Limb (tissue), 2 donors: Measurements from ENCODE around the gene CRKL.
"Not testable (repeated sequence)": the region's sequence is repeated elsewhere in the genome, so short reads cannot be mapped to it uniquely, and the experiment has no call there.

Experiments used
- DNase-seq, 2 donors: peaks; one replicate each; pipeline ENCODE4 v3.0.0-alpha.2; 2016; ENCODE audit errors: extremely low spot score in 2 of 2

Gene CRKL

GRCh38 chr22:20933910-20934309 lies 16.7 kb downstream of the CRKL start:
- DNase-seq, result no peak

GRCh38 chr22:20935049-20935448 lies 17.8 kb downstream of the CRKL start:
- not testable (repeated sequence) for DNase-seq

GRCh38 chr22:20935780-20936539 lies 18.8 kb downstream of the CRKL start:
- DNase-seq, result not testable (repeated sequence)

- no peak for DNase-seq
These were observed 20.0 kb downstream of the CRKL start for GRCh38 chr22:20937031-20937793.

GRCh38 chr22:20937794-20938671 lies 20.8 kb downstream of the CRKL start:
- DNase-seq, result no peak

- not testable (repeated sequence) for DNase-seq
These were observed 22.4 kb downstream of the CRKL start for GRCh38 chr22:20939457-20940185.

- no peak for DNase-seq
These were observed 23.0 kb downstream of the CRKL start for GRCh38 chr22:20940186-20940651.

- no peak for DNase-seq
These were observed 23.7 kb downstream of the CRKL start for GRCh38 chr22:20940904-20941385.

GRCh38 chr22:20942203-20942902 lies 25.1 kb downstream of the CRKL start:
- not testable (repeated sequence) for DNase-seq

GRCh38 chr22:20943104-20943933 lies 26.1 kb downstream of the CRKL start:
- no peak for DNase-seq

GRCh38 chr22:20944042-20944441 lies 26.8 kb downstream of the CRKL start:
- DNase-seq, result no peak

GRCh38 chr22:20945578-20945934 lies 28.3 kb downstream of the CRKL start:
- DNase-seq, result no peak

GRCh38 chr22:20946080-20946986 lies 29.1 kb downstream of the CRKL start:
- DNase-seq, result no peak

GRCh38 chr22:20946991-20947390 lies 29.8 kb downstream of the CRKL start:
- no peak for DNase-seq

GRCh38 chr22:20948450-20948849 lies 31.2 kb downstream of the CRKL start:
- DNase-seq, result no peak

GRCh38 chr22:20948989-20949388 lies 31.8 kb downstream of the CRKL start:
- no peak for DNase-seq

GRCh38 chr22:20949698-20950183 lies 32.5 kb downstream of the CRKL start:
- no peak for DNase-seq
